Fibroblast of peridontal ligament (primary cell): ENCODE measurements around the gene PTPN1.
"Not testable (repeated sequence)": the region's sequence is repeated elsewhere in the genome, so short reads cannot be mapped to it uniquely, and the experiment has no call there.

Source experiments
- DNase-seq: peaks from one replicate; pipeline ENCODE4 v3.0.0-alpha.2; 2010; ENCODE audit errors: extremely low read depth

PTPN1 gene

GRCh38 chr20:50608750-50609104 lies 98.5 kb downstream of the PTPN1 start:
- no peak for DNase-seq

GRCh38 chr20:50609438-50609989 lies 99.3 kb downstream of the PTPN1 start:
- DNase-seq = no peak

GRCh38 chr20:50610212-50610718 lies 100.1 kb downstream of the PTPN1 start:
- DNase-seq = no peak

GRCh38 chr20:50611128-50611810 lies 101.1 kb downstream of the PTPN1 start:
- DNase-seq = no peak

GRCh38 chr20:50613438-50614169 lies 103.4 kb downstream of the PTPN1 start:
- no peak for DNase-seq

GRCh38 chr20:50615407-50615806 lies 105.2 kb downstream of the PTPN1 start:
- DNase-seq = no peak

- DNase-seq = no peak
Observed at GRCh38 chr20:50617022-50617421, 106.8 kb downstream of the PTPN1 start.

- DNase-seq = no peak
Observed at GRCh38 chr20:50618537-50618936, 108.4 kb downstream of the PTPN1 start.

GRCh38 chr20:50620459-50620858 lies 110.3 kb downstream of the PTPN1 start:
- not testable (repeated sequence) for DNase-seq

- DNase-seq = no peak
Observed at GRCh38 chr20:50621068-50621665, 111.0 kb downstream of the PTPN1 start.

GRCh38 chr20:50624351-50625016 lies 114.3 kb downstream of the PTPN1 start:
- no peak for DNase-seq

- DNase-seq = peak; percentile 59
Observed at GRCh38 chr20:50625986-50626677, 115.9 kb downstream of the PTPN1 start.

GRCh38 chr20:50627747-50628146 lies 117.6 kb downstream of the PTPN1 start:
- no peak for DNase-seq

GRCh38 chr20:50628332-50628731 lies 118.1 kb downstream of the PTPN1 start:
- no peak for DNase-seq

- DNase-seq = no peak
Observed at GRCh38 chr20:50628853-50629669, 118.9 kb downstream of the PTPN1 start.

GRCh38 chr20:50629670-50630045 lies 119.5 kb downstream of the PTPN1 start:
- no peak for DNase-seq

- DNase-seq = no peak
Observed at GRCh38 chr20:50630578-50631263, 120.5 kb downstream of the PTPN1 start.

GRCh38 chr20:50632236-50632635 lies 122.1 kb downstream of the PTPN1 start:
- DNase-seq = no peak

- no peak for DNase-seq
Observed at GRCh38 chr20:50632701-50633100, 122.5 kb downstream of the PTPN1 start.

- DNase-seq = no peak
Observed at GRCh38 chr20:50633361-50633760, 123.2 kb downstream of the PTPN1 start.
